Hepatocyte (in vitro differentiated cells): ENCODE results near the gene AP4E1.

Source experiments
- EZH2 ChIP-seq: fragments of 200-600 bp; sonication (generic); IDR thresholded peaks from 2 replicates; pipeline ENCODE4 v1.6.1; 2016; ENCODE audit warnings: antibody characterized with exemption, mild to moderate bottlenecking, borderline replicate concordance
- EZH2phosphoT487 ChIP-seq: fragments of 200-600 bp; sonication (generic); IDR thresholded peaks from one replicate; pipeline ENCODE4 v1.6.1; 2018; ENCODE audit warnings: antibody characterized with exemption, mild to moderate bottlenecking, low read depth, moderate library complexity; ENCODE audit not compliant: unreplicated experiment, severe bottlenecking
- TF ChIP-seq, protein P1 (sequence below): fragments of 200-600 bp; sonication (generic); IDR thresholded peaks from 2 replicates; pipeline ENCODE4 v1.5.1; 2016; ENCODE audit warnings: antibody characterized with exemption, mild to moderate bottlenecking; ENCODE audit not compliant: poor library complexity

- TF ChIP-seq, protein P1, sequence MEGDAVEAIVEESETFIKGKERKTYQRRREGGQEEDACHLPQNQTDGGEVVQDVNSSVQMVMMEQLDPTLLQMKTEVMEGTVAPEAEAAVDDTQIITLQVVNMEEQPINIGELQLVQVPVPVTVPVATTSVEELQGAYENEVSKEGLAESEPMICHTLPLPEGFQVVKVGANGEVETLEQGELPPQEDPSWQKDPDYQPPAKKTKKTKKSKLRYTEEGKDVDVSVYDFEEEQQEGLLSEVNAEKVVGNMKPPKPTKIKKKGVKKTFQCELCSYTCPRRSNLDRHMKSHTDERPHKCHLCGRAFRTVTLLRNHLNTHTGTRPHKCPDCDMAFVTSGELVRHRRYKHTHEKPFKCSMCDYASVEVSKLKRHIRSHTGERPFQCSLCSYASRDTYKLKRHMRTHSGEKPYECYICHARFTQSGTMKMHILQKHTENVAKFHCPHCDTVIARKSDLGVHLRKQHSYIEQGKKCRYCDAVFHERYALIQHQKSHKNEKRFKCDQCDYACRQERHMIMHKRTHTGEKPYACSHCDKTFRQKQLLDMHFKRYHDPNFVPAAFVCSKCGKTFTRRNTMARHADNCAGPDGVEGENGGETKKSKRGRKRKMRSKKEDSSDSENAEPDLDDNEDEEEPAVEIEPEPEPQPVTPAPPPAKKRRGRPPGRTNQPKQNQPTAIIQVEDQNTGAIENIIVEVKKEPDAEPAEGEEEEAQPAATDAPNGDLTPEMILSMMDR = no peak
- TF ChIP-seq EZH2 = no peak
- TF ChIP-seq EZH2phosphoT487 = no peak
Observed at GRCh38 chr15:50977162-50977561, 68.7 kb downstream of the AP4E1 start.
